Hepatocyte (in vitro differentiated cells): ENCODE data around the gene CHD5. TPM values are rescaled to one million over a fixed set of nuclear protein-coding genes. Genes with fewer than 3 reads are reported as not detected.

Experiments used
- DNase-seq: peaks from one replicate; pipeline ENCODE4 v3.0.0-alpha.2; 2016; ENCODE audit warnings: low spot score
- H2AFZ ChIP-seq: fragments of 200-600 bp; sonication (generic); 2 replicates; pipeline ENCODE4 v1.6.0; 2016; ENCODE audit warnings: antibody characterized with exemption, mild to moderate bottlenecking
- H3K27ac ChIP-seq: fragments of 200-600 bp; sonication (generic); 2 replicates; pipeline ENCODE4 v1.5.1; 2016; ENCODE audit warnings: mild to moderate bottlenecking
- H3K27me3 ChIP-seq: fragments of 200-600 bp; sonication (generic); 2 replicates; pipeline ENCODE4 v1.6.1; 2016
- H3K36me3 ChIP-seq: fragments of 200-600 bp; sonication (generic); replicated peaks from 2 replicates; pipeline ENCODE4 v1.5.1; 2016; ENCODE audit warnings: low read depth; ENCODE audit not compliant: insufficient read depth
- H3K4me1 ChIP-seq: fragments of 200-600 bp; sonication (generic); 2 replicates; pipeline ENCODE4 v1.5.1; 2016; ENCODE audit warnings: mild to moderate bottlenecking, moderate library complexity; ENCODE audit not compliant: insufficient read depth
- H3K4me2 ChIP-seq: fragments of 200-600 bp; sonication (generic); 2 replicates; pipeline ENCODE4 v1.6.0; 2016
- H3K4me3 ChIP-seq: fragments of 200-600 bp; sonication (generic); 2 replicates; pipeline ENCODE4 v1.5.1; 2016; ENCODE audit warnings: mild to moderate bottlenecking
- H3K79me2 ChIP-seq: fragments of 200-600 bp; sonication (generic); 2 replicates; pipeline ENCODE4 v1.6.0; 2017; ENCODE audit warnings: mild to moderate bottlenecking
- H3K9me2 ChIP-seq: fragments of 200-600 bp; sonication (generic); replicated peaks from 2 replicates; pipeline ENCODE4 v1.6.0; 2017; ENCODE audit warnings: mild to moderate bottlenecking; ENCODE audit not compliant: insufficient read depth
- H3K9me3 ChIP-seq: fragments of 200-600 bp; sonication (generic); 2 replicates; pipeline ENCODE4 v1.5.1; 2016; ENCODE audit warnings: low read depth, mild to moderate bottlenecking
- H4K20me1 ChIP-seq: fragments of 200-600 bp; sonication (generic); 2 replicates; pipeline ENCODE4 v1.6.0; 2016; ENCODE audit warnings: mild to moderate bottlenecking; ENCODE audit not compliant: insufficient read depth, poor library complexity, severe bottlenecking
- CTCF ChIP-seq: fragments of 200-600 bp; sonication (generic); IDR thresholded peaks from 2 replicates; pipeline ENCODE4 v1.5.1; 2016; ENCODE audit warnings: antibody characterized with exemption, mild to moderate bottlenecking; ENCODE audit not compliant: poor library complexity
- EZH2 ChIP-seq: fragments of 200-600 bp; sonication (generic); IDR thresholded peaks from 2 replicates; pipeline ENCODE4 v1.6.1; 2016; ENCODE audit warnings: antibody characterized with exemption, mild to moderate bottlenecking, borderline replicate concordance
- EZH2phosphoT487 ChIP-seq: fragments of 200-600 bp; sonication (generic); IDR thresholded peaks from one replicate; pipeline ENCODE4 v1.6.1; 2018; ENCODE audit warnings: antibody characterized with exemption, mild to moderate bottlenecking, low read depth, moderate library complexity; ENCODE audit not compliant: unreplicated experiment, severe bottlenecking
- WGBS: methylation state at CpG from one replicate; pipeline ENCODE4 v1.1.6; 2016; ENCODE audit warnings: low lambda C conversion rate; ENCODE audit errors: missing lambda C conversion rate; 5-methylcytosine and 5-hydroxymethylcytosine counted together
- polyA plus RNA-seq: library from polyadenylated mRNA; unstranded; fragments of >200 nt; fragmentation: Nextera tagmentation; extraction: Ambion mirVana; gene quantifications from 2 replicates; pipeline ENCODE4 v1.2.1, GENCODE V29; 2016
- total RNA-seq: library from RNA; depleted of rRNA; stranded (reverse); fragments of >200 nt; gene quantifications from 2 replicates; pipeline ENCODE4 v1.2.3, GENCODE V29; 2014

The CHD5 gene
- total and polyA plus RNA-seq, 2 experiments from 2014 or later: 0.13 TPM; not detected in 1

GRCh38 chr1:6136516-6137220 lies 43.5 kb downstream of the CHD5 start:
- H3K4me1 ChIP-seq: no peaks in the 10 kb centered on the region
- H4K20me1 ChIP-seq: no peaks in the 10 kb centered on the region
- TF ChIP-seq EZH2: no peak
- no peak for TF ChIP-seq CTCF
- no peak for TF ChIP-seq EZH2phosphoT487
- H3K27me3 ChIP-seq: no peaks in the 10 kb centered on the region
- no peak overlapping the region for H3K4me3 ChIP-seq
- 84% methylated on average over 15 of the region's 16 CpGs for WGBS
- H3K9me2 ChIP-seq: no peaks in the 10 kb centered on the region
- H3K79me2 ChIP-seq: no peaks in the 10 kb centered on the region
- DNase-seq: no peak
- H3K36me3 ChIP-seq: no peaks in the 10 kb centered on the region
- no peak overlapping the region for H2AFZ ChIP-seq
- H3K9me3 ChIP-seq: no peaks in the 10 kb centered on the region
- no peak overlapping the region for H3K27ac ChIP-seq
- no peak overlapping the region for H3K4me2 ChIP-seq

- H3K4me2 ChIP-seq: no peak overlapping the region
- H3K9me3 ChIP-seq: no peaks in the 10 kb centered on the region
- TF ChIP-seq EZH2phosphoT487 (no peak), EZH2 (no peak), CTCF (no peak)
- H3K36me3 ChIP-seq: no peaks in the 10 kb centered on the region
- no peak overlapping the region for H2AFZ ChIP-seq
- WGBS: 89% methylated on average over 21 of the region's 22 CpGs
- H3K4me3 ChIP-seq: no peak overlapping the region
- H3K9me2 ChIP-seq: no peaks in the 10 kb centered on the region
- no peak for DNase-seq
- no peaks in the 10 kb centered on the region for H4K20me1 ChIP-seq
- H3K79me2 ChIP-seq: no peaks in the 10 kb centered on the region
- no peaks in the 10 kb centered on the region for H3K4me1 ChIP-seq
- no peaks in the 10 kb centered on the region for H3K27me3 ChIP-seq
- H3K27ac ChIP-seq: no peak overlapping the region
Measured at GRCh38 chr1:6134741-6135510, 45.2 kb downstream of the CHD5 start.

GRCh38 chr1:6134206-6134605 lies 45.9 kb downstream of the CHD5 start:
- whole genome bisulfite sequencing: 94% methylated on average over 11 of the region's 11 CpGs
- no peaks in the 10 kb centered on the region for H3K27me3 ChIP-seq
- H2AFZ ChIP-seq: no peak overlapping the region
- H4K20me1 ChIP-seq: no peaks in the 10 kb centered on the region
- no peak for DNase-seq
- no peak overlapping the region for H3K27ac ChIP-seq
- no peak overlapping the region for H3K4me3 ChIP-seq
- TF ChIP-seq EZH2phosphoT487: no peak
- TF ChIP-seq CTCF: no peak
- TF ChIP-seq EZH2: no peak
- no peaks in the 10 kb centered on the region for H3K9me3 ChIP-seq
- no peak overlapping the region for H3K4me2 ChIP-seq
- H3K9me2 ChIP-seq: no peaks in the 10 kb centered on the region
- H3K79me2 ChIP-seq: no peaks in the 10 kb centered on the region
- no peaks in the 10 kb centered on the region for H3K4me1 ChIP-seq
- no peaks in the 10 kb centered on the region for H3K36me3 ChIP-seq
